Measurements from ENCODE around the gene ETNK2.

ETNK2 gene

DNA sequence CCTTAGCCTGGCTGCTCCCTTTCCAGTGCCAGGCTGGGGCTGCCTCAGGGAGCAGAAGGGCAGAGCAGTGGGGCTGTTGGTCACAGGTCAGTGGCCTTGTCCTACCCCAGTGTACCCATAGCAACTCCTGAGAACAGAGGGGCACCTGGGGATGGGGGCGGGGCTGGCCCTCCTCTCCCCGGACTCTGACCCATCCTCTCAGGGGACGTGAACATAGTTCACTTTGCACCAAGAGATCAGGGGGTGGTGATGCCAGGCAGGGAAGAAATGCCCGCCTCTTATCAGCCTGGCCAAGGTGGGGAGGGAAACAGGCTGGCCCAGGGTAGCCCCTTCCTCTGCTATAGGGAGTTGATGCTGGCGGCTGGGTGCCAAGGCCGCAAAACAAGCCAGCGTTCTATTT is 4.9 kb downstream of the ETNK2 start:
- no peak for DNase-seq

DNA sequence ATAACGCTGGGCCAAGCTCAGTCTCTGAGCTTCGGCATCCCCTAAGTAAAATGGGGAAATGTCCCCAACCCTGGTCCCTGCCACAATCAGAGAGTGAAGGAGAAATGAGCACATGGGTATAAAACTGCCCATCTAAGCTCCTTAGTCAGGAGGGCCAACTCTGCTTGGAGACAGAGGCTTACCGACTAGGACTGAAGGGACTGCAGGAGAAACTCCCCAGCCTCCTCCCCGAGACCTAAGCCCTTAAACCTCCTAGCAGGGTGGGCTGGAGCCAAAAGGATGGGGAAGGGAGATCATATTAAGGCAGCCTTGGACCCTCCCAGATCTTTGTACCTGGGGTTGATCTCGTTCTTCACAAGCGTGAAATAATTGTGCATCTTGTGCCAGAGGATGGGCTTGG is 5.5 kb downstream of the ETNK2 start:
- DNase-seq, result no peak

DNA sequence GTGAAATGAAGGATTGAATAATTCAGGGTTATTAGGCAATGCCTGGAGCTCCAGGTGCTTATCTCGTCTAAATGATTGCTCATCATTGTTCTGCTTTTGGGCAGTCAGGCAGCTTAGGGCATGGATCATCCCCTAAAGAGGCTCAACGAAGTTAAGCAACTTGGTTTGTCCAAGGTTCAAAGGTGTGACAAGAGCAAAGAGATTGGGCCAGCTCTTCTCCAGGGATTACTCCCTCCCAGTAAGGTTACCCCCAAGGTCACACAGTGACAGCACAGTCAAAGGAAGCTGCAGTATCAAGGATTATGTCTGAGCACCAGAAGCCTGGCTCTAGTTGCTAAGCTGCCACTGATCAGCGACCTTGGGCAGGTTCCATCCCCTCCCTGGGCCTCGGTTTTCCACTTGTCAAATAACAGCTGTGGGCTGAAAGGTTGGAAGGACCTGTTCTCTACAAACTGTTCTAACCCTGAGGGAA is 6.8 kb downstream of the ETNK2 start:
- DNase-seq, result no peak

DNA sequence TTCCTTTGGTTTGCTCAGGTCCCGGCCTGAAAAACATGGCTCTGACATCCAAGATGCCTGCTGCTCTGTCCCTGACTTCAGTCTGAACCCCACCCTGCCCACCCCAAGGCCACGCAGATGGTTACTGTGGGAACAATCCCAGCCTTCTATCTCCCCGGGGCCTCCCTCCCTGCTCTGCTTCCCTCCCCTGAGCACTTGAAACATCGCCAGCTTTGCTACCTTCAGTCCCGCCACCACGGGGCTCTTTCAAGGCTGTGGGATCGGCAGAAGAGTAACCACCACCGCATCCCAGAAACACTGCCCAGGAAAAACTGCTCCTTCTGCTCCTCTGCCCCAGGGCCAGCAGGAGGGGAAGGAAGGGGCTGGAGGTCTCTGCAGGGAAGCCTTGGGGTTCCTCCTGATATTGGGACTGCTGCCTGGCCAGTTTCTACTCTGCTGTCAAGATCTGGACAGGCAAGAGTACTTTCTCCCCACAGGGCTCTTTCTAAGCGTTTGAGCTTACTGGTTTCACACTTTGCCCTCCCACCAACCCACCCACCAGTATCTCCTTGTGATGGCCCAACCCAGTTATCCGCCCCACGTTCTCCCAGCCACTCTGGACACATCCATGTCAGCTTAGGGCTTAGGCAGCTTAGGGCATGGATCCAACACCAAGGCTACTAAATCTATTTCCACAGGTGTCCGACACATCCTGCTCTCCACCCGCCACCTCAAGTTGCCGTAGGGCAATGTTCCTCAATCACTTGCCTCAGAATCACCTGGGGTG is 8.4 kb downstream of the ETNK2 start:
- DNase-seq, result no peak

DNA sequence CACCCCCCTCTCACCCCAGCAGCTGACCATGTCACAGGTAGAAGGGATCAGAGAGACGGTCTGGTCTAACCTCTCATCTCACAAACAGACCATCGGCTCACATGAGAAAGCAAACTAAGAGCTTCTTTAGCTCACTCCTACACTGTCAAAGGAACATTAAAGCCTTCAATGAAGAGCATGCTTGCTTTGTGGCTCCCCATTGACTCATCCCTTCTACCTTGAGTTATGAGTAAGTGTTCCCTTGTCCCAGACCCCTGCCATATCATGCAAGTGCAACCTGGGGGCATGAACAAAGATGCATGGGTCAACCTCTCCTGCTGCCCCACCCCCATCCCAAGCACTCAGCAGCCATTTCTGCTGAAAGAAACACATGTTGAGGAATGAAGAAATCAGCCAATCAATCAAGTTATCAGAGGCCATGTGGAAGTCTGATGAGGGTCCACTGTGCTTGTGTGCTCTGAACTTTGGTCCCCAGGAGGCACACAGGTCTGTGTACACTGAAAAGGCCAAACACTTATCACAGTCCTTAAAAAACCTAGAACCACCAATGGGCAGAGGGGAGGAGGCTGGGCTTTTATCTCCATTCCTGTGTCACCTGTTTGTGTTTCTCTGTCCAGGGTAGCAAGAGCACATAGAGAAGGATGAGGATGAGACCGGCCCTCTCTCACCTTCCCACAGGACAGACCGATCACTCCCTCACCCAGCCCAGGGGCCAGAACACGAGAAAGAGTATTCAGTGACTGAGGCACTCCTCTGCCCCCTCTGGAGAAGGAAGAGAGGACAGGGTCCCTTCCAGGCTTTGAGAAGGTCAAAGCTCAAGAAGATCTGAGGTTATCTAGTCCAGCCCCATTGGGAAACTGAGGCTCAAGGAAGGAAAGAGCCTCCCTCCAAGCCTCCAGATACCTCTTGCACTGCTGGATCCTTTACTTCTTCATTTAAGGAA is 9.5 kb downstream of the ETNK2 start:
- no peak for DNase-seq

DNA sequence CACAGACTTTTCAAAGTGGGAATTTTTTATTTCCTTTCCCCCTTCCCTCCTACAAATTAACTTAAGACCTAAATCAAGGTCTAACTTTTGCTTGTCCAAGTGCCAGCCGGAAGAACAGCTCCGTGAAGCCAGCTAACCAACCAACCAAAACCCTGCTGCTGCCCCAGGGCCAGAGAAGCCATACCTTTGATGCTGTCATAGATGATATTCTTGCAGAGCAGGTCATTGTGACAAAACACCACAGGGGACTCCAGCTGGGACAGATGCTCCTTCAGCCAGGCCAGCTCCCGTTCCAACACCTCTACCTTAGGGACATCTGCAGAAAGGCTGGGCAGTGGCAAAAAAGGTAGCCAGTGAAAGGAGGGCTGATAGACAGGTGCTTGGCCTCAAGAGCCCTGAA is 10.7 kb downstream of the ETNK2 start:
- no peak for DNase-seq

DNA sequence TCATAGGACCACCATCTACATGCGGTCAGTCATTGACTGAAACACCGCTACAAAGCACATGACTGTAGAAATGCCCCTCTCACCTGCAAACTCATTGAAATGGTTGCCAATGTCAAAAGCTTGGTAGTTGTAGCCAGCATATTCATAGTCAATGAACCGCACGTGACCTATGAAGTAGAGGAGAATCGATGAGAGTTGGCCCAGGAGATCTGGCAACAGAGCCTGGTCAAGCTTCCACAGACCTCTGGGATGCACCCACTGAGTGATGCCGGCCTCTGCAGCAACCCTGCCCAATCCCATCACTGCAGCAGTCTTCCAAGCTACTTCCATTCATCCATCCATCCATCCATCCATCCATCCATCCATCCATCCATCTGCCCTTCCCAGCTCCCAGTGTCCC is 11.9 kb downstream of the ETNK2 start:
- DNase-seq, result no peak

DNA sequence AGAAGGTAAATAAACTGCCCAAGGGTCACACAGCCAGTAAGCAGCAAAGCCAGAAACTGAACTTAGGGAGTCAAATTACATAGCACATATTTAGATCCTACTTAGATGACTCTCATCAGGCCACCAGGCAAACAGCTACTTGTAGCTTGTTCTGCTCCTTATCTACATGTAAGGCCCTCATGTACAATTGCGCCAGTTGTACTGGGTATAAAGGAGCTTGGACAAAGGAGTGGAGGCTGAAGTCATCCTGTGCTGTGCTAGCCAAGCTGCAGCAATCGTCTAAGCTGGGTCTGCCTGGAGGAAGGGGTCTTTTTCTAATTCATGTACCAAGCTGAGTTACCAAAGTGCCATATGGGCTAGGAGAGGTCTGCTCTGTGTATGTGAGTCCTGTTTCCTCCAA is 12.8 kb downstream of the ETNK2 start:
- DNase-seq, result peak; percentile 4

DNA sequence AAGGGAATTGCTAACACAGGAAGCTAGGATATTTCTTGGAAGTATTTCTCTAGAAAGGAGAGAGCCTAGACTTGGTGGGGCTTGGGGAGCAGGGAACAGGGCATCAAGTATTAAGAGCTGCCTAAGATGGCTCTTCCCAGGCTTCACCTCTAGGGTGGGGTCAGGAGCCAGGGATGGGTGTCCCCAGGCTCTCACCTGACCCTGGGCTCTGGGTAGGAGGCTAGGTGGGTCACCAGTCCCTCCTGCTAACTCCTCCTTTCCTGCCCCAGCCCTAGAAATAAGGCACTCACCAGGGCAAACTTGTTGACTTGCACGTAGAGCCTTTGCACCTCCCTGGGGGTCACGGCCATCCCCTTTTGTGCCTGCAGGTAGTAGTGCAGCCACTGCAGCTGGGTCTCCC is 15.0 kb downstream of the ETNK2 start:
- no peak for DNase-seq

DNA sequence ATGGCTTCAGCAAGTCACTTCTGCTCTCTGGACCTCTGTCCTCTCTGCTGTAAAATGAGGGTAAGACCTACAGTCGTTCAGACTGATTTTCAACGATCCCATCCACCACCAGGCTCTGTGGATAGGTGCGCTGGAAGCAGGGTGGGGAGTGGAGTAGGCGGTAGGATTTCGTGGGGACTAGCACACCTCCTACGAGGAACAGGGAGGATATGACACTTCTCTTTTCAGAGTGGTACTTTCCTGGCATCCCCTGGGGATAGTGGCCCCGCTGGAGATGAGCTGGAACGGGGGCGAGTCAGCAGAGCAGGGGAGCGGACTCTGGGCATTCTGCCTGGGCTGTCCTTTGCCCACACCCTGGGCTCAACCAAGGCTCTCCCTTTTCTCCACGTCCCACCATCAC is 17.7 kb downstream of the ETNK2 start:
- DNase-seq, result no peak

DNA sequence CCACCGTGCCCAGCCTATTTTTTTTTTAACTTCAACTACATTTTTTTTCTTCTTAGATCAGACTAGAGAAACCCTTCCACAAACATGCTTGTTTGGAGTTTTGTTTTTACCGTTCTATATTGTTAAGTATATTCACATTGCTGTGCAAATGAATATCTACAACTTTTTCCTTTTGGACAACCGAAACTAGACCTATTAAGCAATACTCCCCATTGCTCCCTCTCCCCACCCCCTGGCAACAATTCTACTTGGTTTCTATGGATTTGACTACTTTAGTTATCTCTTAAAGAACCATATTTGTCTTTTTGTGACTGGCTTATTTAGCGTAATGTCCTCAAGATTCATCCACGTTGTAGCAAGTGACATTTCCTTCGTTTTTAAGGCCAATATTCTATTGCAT is 19.1 kb downstream of the ETNK2 start:
- no peak for DNase-seq

DNA sequence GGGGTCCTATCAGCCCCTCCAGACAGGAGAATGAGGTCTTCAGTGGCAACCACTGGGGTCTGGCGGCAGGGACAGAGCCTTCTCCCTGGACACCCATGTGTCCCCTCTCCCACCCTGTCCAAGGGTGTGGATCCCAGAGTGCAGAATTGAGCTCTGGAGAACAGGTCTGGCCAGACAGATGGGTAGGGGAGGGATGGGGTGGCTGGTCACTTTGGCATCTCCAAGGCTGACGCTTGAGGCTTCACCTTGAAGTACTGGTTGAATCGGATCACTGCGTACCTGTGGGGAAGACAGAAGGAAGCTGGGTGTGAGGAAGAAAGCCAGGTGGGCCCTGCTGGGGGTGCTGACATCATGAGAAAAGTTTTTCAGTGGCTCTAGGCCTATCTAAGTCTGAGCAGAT is 19.9 kb downstream of the ETNK2 start:
- DNase-seq, result no peak

DNA sequence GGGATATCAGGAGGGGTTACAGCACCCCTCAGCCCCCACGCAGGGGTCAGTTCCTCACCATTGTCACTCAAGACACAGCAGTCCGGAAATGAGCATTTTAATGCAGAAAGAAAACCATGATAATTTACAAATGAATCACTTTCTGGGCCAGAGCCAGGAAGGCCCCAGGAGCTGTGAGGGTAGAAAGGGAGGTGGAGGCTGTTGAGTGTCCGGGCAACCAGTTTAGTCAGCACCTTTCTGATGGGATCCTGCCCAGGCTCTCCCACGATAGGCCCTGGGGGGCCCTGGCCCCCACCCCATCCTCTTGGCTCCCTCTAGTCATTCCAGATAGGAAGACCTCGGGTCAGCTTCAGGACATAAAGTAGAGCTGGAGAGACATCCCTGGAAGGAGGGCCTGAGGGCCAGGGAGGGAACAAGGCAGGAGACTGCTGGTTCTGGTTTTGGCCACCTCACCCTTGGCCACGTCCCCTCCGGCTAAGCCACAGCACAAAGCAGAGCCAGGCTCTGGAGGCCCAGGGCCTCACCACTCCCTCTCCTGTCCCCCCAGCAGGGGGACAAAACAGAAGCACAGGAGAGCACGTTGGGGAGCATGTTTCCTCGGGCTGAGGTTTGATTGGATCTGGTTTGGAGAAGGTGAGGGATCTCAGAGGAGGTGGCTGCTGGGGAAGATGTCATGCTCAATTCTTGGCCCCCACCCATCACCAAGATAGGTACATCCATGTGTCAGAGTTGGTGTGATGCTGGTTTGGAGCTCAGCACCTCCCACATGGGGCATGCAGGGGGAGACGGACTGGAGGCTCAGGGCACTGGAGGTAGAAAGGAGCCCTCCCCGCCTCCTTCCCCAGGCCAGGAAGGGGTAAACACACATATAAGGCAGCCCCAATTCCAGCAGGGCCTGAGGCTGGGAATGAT is 20.6 kb downstream of the ETNK2 start:
- DNase-seq, result no peak

DNA sequence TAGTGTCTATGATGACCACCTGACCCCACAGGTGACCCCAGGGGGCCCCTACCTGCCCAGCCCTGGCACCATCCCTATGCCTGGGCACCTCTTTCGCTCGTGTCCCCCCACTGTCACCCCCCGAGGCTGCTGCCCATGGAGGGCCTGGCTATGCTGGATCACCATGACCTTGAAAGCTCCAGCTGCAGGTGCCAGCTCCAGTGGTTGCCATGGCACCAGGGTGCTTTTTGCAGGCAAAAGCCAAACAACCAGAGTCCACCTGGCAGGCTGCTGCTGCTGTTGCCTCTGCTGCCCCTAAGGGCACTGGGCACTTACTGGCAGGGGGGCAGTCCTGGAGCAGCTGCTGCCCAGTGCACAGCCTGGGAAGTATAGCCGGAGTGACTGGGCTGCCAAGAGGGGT is 21.7 kb downstream of the ETNK2 start:
- DNase-seq, result peak; percentile 76

DNA sequence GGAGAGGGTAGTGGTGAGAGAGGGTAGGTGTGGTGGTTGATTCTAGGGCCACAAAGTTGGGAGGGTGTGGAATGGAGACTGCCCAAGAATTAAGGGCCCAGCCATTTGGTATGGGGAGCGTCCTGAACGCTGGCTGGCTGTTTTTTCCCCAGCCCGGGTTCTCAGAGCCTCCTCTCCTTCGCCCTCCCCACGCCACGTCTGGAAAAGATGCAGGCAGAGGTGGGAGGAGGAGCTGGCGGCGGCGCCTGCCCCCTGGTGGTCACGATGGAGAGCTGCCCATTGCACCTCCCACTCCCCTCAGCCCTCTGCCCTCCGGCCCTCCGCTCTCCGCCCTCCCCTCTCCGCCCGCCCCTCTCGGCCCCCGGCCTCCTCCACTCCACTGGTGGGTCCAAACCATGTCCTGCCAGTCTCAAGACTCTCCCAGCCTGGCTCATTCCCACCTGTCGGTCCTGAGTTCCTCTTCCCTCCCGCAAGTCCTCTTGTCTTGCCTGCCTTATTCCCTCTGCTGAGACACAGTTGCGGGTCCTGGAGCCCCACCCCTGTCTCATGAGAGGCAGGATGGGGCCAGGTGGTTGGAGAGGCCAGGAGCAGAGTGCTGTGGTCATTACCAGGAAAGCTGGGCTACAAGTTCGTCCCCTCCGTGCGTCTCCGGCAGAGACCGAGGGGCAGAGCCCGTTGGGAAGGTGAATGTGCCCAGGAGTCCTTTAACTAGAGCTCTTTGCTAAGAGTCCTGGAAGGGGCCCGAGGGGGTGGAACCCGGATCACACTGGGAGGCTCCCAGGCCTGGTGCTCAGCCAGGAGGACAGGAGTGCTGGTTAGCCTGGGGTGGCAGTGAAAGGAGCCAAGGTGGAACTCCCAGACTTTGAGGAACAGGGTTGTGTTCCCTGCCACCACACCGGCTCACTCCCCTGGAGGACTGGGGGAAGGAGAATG is 22.6 kb downstream of the ETNK2 start:
- peak; percentile 62 for DNase-seq

DNA sequence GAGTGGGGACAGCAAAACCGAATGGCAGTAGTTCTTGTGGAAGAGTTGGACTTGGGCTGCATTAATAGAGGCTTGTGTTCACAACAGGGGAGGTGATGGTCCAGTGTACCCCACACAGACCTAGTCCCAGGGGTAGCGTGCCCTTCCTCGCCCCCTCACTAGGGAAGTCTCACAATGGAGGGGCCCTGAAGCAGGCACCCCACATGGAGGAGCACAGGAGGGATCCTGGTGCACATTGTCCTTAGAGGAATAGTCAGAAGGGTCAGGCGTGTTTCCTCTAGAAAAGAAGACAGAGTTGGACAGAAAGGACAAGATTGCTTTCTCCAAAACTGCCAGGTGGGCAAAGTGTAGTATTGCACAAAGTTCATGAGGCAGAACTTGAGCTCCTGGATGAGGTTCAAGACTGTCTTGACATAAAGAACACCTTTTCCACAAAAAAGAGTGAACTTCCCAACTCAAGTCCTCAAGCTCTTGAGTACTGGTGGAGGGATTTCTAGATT is 23.3 kb downstream of the ETNK2 start:
- no peak for DNase-seq

DNA sequence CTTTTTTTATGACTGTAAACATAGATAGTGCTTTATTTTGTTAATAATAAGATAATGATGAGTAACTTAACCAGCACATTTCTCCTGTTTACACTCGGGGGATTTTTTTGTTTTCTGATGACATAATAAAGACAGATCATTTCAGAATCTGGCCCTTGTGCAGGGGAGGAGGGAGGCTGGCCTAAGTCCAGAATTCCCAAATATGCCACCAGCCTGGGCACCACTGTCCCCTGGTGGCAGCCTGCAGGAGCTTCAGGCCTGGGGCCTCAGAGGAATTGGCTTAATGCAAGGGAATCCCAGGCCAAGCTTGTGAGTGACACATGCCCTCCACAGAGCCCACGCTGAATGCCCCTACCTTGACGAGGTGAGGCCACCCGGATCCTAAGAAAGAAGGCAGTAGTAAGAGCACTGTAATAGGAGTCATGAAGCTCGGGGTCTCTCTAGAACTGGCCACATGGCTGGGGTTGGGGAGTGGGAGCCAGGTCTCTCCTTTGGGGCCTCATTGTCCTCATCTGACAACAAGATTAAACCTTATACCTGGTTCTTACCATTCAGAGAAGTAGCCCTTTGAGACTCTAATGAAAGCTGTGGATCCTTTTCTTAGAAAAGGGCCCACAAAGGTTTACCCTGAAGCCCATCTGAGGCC is 24.1 kb downstream of the ETNK2 start:
- DNase-seq, result peak; percentile 74

DNA sequence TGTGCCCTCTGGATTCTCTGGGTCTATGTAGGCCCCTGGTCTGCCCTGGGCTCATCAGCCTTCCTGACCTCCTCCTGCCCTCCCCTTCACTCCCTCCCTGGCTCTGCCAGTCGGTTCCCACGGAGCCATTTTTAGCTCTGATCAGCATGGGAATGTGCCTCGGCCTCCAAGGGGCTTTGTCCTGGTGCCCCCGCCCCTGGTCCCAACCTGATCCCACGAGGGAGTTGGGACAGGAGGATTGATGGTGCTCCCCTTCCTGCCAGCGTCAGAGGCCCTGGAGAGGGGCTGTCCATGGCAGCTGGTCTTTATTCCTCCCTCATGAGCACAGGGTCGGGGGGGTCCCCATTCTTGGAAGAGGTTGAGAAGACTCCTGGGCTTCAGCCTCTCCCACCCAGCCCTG is 24.9 kb downstream of the ETNK2 start:
- no peak for DNase-seq

DNA sequence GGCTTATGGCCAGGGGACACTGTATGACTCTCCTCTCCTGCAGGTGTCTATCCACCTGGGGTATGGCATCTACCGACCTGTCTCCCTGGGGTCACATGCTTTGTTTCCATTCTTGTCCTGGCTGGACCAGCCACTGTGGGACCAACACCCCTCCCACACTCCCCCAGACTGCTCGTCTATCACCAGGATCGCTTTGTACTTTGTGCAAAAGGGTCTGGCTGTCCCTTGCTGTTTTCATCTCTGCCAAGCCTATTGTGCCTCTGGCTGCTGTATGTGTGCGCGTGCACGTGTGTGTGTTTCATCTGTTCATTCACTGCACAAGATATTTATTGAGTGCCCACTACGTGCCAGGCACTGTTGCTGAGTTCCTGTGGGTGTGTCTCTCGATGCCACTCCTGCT is 25.5 kb downstream of the ETNK2 start:
- DNase-seq, result no peak

DNA sequence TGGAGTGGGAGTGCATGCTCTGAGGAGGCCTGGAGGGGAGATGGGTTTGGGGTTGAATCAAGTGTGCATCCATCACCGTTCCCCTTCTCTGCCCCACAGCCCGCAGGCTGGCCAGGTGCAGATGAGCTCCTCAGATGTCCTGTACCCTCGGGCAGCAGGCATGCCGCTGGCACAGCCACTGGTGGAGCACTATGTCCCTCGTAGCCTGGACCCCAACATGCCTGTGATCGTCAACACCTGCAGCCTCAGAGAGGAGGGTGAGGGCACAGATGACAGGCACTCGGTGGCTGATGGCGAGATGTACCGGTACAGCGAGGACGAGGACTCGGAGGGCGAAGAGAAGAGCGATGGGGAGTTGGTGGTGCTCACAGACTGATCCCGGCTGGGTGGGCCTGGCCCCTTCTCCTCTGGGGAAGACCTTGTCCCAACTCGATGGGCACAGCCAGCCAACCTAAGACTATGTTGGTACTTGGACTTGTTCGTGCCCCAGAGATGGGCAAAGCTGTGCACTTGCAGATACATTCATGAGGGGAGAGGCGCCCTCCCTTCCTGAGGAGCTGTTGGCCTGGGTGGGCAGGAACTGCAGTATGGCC is 26.0 kb downstream of the ETNK2 start:
- DNase-seq, result no peak

DNA sequence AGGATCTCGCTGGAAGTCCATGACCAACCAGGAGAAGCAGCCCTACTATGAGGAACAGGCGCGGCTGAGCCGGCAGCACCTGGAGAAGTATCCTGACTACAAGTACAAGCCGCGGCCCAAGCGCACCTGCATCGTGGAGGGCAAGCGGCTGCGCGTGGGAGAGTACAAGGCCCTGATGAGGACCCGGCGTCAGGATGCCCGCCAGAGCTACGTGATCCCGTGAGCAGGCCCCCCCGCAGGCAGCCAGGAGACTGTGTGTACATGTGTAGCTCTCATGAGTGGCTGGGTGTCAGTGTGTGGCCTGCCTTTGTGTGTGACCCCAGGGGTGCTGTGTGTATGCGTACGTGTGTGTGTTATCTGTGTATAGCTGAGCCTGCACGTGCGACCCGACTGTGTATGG is 27.2 kb downstream of the ETNK2 start:
- DNase-seq, result no peak

All from NCI-H2029 (cell line).